Effector memory CD4-positive, alpha-beta T cell (primary cell): ENCODE data around the gene ZNF691.

Source experiments
- DNase-seq, 3 donors: peaks; one replicate each; pipeline ENCODE4 v3.0.0-alpha.2; 2020
- H3K27ac ChIP-seq: 2 replicates; pipeline ENCODE4 v1.7.0; 2013; ENCODE audit warnings: mild to moderate bottlenecking, low read length, moderate library complexity; ENCODE audit not compliant: insufficient read depth, poor library complexity, severe bottlenecking
- H3K27me3 ChIP-seq: replicated peaks from 2 replicates; pipeline ENCODE4 v1.7.0; 2013; ENCODE audit warnings: mild to moderate bottlenecking, low read length; ENCODE audit not compliant: insufficient read depth, control insufficient read depth, poor library complexity, severe bottlenecking
- H3K36me3 ChIP-seq: 2 replicates; pipeline ENCODE4 v1.7.0; 2013; ENCODE audit warnings: mild to moderate bottlenecking, low read length, moderate library complexity; ENCODE audit not compliant: control insufficient read depth, insufficient read depth
- H3K4me1 ChIP-seq: 2 replicates; pipeline ENCODE4 v1.7.0; 2013; ENCODE audit warnings: low read length, mild to moderate bottlenecking; ENCODE audit not compliant: control insufficient read depth, insufficient read depth, poor library complexity, severe bottlenecking
- H3K4me3 ChIP-seq: 2 replicates; pipeline ENCODE4 v1.7.0; 2013; ENCODE audit warnings: low read length, low read depth, mild to moderate bottlenecking; ENCODE audit not compliant: insufficient read depth, poor library complexity, severe bottlenecking
- H3K9me3 ChIP-seq: 2 replicates; pipeline ENCODE4 v1.7.0; 2013; ENCODE audit warnings: mild to moderate bottlenecking, low read length, moderate library complexity; ENCODE audit not compliant: control insufficient read depth

The ZNF691 gene

GRCh38 chr1:42816585-42817439 is 29.6 kb upstream of the ZNF691 start, which contains the start of the genes ERMAP and SVBP:
Gene ERMAP, plus strand, starts transcription at chr1:42817122. Its CDS starts 13,327 bp downstream, at chr1:42830449.
Gene SVBP, minus strand, starts transcription at chr1:42817397. Its CDS starts 853 bp downstream, at chr1:42816544.
- peak within 1 kb of the TSS; percentile 92 for H3K27ac ChIP-seq
- peak within 1 kb of the TSS; percentile 94 for H3K4me3 ChIP-seq
- no peaks in the 10 kb centered on the region for H3K9me3 ChIP-seq
- peak; percentile 90 to 92 (median 92) for DNase-seq
- H3K36me3 ChIP-seq = no peaks in the 10 kb centered on the region
- peaks cover 16% of the 10 kb centered on the region for H3K4me1 ChIP-seq
- no peaks in the 10 kb centered on the region for H3K27me3 ChIP-seq

DNA sequence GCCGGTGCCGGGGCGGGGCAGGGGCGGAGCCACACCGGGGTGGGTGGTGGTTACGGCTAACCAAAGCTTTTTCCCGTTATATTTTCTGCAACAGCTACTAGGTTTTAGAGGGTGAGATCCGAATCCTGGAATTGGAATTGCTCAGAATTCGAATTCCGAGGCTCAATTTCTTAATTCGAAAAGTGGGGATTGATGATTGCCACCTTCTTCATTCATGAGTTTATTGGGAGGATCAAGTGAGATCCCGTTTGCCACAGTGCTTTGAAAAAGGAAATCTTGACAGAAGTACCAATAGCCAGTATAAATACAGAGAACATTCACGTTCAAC is 29.0 kb upstream of the ZNF691 start:
- no peak for DNase-seq
- Histone ChIP-seq H3K4me3 (peak overlapping the region; percentile 94), H3K27me3 (no peaks in the 10 kb centered on the region), H3K27ac (peak overlapping the region; percentile 92), H3K4me1 (peaks cover 16% of the 10 kb centered on the region), H3K36me3 (no peaks in the 10 kb centered on the region), H3K9me3 (no peaks in the 10 kb centered on the region)

DNA sequence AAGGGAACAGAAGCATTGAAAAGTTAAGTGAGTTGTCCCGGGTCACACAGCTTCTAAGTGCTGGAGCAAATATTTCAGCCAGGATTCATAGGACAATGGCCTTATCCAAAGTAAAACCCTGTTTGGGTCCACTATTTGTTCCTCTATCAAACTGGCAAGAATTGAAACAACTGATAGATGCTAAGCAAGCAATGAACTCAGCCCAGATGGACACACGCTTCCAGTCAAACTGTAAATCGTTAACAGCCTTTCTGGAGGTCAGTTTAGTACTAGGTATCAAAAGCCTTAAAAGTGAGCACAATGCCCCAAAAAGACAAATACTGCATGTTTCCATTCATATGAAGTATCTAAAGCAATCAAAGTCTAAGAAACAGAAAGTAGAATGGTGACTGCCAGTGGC is 28.4 kb upstream of the ZNF691 start:
- Histone ChIP-seq H3K27me3 (no peaks in the 10 kb centered on the region), H3K36me3 (no peaks in the 10 kb centered on the region), H3K4me1 (peaks cover 16% of the 10 kb centered on the region), H3K4me3 (no peak overlapping the region), H3K9me3 (no peaks in the 10 kb centered on the region), H3K27ac (no peak overlapping the region)
- no peak for DNase-seq

DNA sequence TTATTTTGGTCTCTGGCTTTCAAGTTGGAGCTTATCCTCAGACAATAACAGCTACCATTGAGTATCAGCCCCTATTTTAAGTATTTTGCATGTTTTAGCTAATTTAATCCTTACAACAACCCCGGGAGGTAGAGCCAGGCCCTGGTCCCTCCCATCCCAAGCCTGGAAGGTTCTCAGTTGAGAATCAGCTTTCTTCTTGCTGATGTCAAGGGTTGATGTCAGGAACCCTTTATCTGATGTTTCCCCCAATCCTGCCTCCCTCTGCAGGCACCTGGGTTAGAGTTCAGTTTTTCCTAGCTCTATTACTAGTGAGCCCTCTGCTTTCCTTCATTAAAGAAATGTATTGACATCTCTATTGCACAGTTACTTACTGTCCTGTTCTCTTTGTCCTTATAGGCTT is 25.6 kb upstream of the ZNF691 start:
- Histone ChIP-seq H3K9me3 (no peaks in the 10 kb centered on the region), H3K4me3 (no peak overlapping the region), H3K27me3 (no peaks in the 10 kb centered on the region), H3K36me3 (no peaks in the 10 kb centered on the region), H3K4me1 (peaks cover 15% of the 10 kb centered on the region), H3K27ac (no peak overlapping the region)
- DNase-seq = no peak

GRCh38 chr1:42821690-42822089 is 24.7 kb upstream of the ZNF691 start:
- Histone ChIP-seq H3K9me3 (no peaks in the 10 kb centered on the region), H3K27ac (no peak overlapping the region), H3K27me3 (no peaks in the 10 kb centered on the region), H3K4me1 (peaks cover 9% of the 10 kb centered on the region), H3K4me3 (no peak overlapping the region), H3K36me3 (no peaks in the 10 kb centered on the region)
- no peak for DNase-seq

- no peaks in the 10 kb centered on the region for H3K27me3 ChIP-seq
- no peak for DNase-seq
- no peaks in the 10 kb centered on the region for H3K36me3 ChIP-seq
- H3K4me1 ChIP-seq = peaks cover 3% of the 10 kb centered on the region
- H3K4me3 ChIP-seq = no peak overlapping the region
- no peaks in the 10 kb centered on the region for H3K9me3 ChIP-seq
- H3K27ac ChIP-seq = no peak overlapping the region
These were observed 23.5 kb upstream of the ZNF691 start for GRCh38 chr1:42822800-42823392.

DNA sequence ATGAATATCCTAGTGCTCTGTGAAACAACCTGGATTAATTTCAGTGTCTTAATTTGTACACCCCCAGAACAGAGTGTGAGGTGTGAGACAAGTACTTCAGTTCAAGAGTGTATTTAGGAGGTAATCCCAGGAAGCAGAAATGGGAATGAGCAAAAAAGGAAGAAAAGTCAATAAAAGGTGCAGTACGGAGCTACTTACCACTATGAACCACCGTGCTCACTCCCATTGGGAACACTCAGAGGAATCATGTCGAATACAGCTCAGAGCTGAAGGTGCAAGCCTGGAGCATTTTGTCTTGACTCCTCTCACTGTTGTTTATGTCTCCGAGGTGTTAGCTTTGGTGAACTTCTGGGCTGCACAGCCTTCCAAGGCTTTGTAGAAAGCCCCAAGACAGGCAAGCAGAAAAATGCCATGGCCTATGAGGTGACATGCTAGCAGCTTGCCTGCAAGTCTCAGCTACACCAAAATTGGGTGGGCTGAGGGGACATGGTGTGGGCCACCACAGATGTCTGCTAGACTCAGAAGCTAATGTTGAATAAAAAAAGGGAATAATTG is 21.9 kb upstream of the ZNF691 start:
- no peak overlapping the region for H3K27ac ChIP-seq
- H3K27me3 ChIP-seq = no peaks in the 10 kb centered on the region
- no peaks in the 10 kb centered on the region for H3K36me3 ChIP-seq
- no peaks in the 10 kb centered on the region for H3K4me1 ChIP-seq
- H3K9me3 ChIP-seq = no peaks in the 10 kb centered on the region
- no peak for DNase-seq
- H3K4me3 ChIP-seq = no peak overlapping the region

GRCh38 chr1:42825036-42825851 is 21.2 kb upstream of the ZNF691 start:
- no peak for DNase-seq
- Histone ChIP-seq H3K27ac (no peak overlapping the region), H3K4me1 (no peaks in the 10 kb centered on the region), H3K27me3 (no peaks in the 10 kb centered on the region), H3K4me3 (no peak overlapping the region), H3K36me3 (no peaks in the 10 kb centered on the region), H3K9me3 (no peaks in the 10 kb centered on the region)

DNA sequence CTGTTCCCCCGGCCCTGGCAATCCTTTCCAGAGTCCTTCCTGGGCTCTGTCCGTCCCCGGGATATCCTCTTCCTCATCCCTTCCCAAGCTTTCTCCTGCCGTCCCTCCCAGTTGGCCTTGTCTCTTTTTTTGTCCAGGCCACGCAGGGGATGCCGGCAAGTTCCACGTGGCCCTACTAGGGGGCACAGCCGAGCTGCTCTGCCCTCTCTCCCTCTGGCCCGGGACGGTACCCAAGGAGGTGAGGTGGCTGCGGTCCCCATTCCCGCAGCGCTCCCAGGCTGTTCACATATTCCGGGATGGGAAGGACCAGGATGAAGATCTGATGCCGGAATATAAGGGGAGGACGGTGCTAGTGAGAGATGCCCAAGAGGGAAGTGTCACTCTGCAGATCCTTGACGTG is 15.8 kb upstream of the ZNF691 start:
- Histone ChIP-seq H3K36me3 (no peaks in the 10 kb centered on the region), H3K27me3 (no peaks in the 10 kb centered on the region), H3K27ac (no peak overlapping the region)

More for the DNA sequence above, 15.8 kb upstream of the ZNF691 start:
- Histone ChIP-seq H3K9me3 (no peaks in the 10 kb centered on the region), H3K4me1 (no peaks in the 10 kb centered on the region), H3K4me3 (no peak overlapping the region)
- no peak for DNase-seq
